IPS-18a (cell line): ENCODE data around the gene GALNT6.
A peak's percentile ranks its signal among the peaks of the same experiment; 100 is the strongest.

Experiments
- H3K27ac ChIP-seq: one replicate; pipeline ENCODE4 v1.5.1; 2013; ENCODE audit warnings: low read length
- H3K27me3 ChIP-seq: one replicate; pipeline ENCODE4 v1.6.1; 2013; ENCODE audit warnings: mild to moderate bottlenecking, low read length; ENCODE audit not compliant: control insufficient read depth, insufficient read depth
- H3K36me3 ChIP-seq: one replicate; pipeline ENCODE4 v1.6.1; 2013; ENCODE audit warnings: low read depth, low read length; ENCODE audit not compliant: control insufficient read depth
- H3K4me1 ChIP-seq: one replicate; pipeline ENCODE4 v1.6.1; 2013; ENCODE audit warnings: low read depth, low read length; ENCODE audit not compliant: control insufficient read depth
- H3K4me3 ChIP-seq: one replicate; pipeline ENCODE4 v1.5.1; 2013; ENCODE audit warnings: low read length
- H3K9ac ChIP-seq: one replicate; pipeline ENCODE4 v1.6.1; 2013; ENCODE audit warnings: mild to moderate bottlenecking, low read length, moderate library complexity
- H3K9me3 ChIP-seq: one replicate; pipeline ENCODE4 v1.6.1; 2013; ENCODE audit warnings: low read depth, low read length; ENCODE audit not compliant: control insufficient read depth

Gene GALNT6

GRCh38 chr12:51377099-51377984 is 13.9 kb downstream of the GALNT6 start:
- Histone ChIP-seq H3K4me3 (no peak overlapping the region), H3K36me3 (peaks cover 6% of the 10 kb centered on the region), H3K27ac (no peak overlapping the region), H3K27me3 (no peaks in the 10 kb centered on the region), H3K9me3 (no peaks in the 10 kb centered on the region), H3K9ac (no peak overlapping the region), H3K4me1 (peaks cover 6% of the 10 kb centered on the region)

DNA sequence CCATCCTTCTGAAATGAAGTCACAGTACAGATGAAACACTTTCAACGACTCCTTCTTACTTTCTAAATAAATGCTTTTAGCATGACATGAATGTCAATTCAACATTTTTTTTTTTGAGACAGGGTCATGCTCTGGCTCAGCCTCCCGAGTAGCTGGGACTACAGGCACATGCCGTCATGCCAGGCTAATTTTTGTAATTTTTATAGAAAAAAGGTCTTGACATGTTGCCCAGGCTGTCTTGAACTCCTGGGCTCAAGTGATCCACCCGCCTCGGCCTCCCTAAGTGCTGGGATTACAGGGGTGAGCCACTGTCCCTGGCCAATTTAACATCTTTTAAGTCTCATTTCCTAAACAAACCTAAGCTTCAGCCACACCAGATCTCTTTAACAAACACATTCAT is 16.4 kb downstream of the GALNT6 start:
- no peaks in the 10 kb centered on the region for H3K27me3 ChIP-seq
- H3K9ac ChIP-seq = no peak overlapping the region
- H3K36me3 ChIP-seq = peaks cover 6% of the 10 kb centered on the region
- H3K4me3 ChIP-seq = no peak overlapping the region
- H3K4me1 ChIP-seq = peaks cover 12% of the 10 kb centered on the region
- no peak overlapping the region for H3K27ac ChIP-seq
- H3K9me3 ChIP-seq = no peaks in the 10 kb centered on the region

DNA sequence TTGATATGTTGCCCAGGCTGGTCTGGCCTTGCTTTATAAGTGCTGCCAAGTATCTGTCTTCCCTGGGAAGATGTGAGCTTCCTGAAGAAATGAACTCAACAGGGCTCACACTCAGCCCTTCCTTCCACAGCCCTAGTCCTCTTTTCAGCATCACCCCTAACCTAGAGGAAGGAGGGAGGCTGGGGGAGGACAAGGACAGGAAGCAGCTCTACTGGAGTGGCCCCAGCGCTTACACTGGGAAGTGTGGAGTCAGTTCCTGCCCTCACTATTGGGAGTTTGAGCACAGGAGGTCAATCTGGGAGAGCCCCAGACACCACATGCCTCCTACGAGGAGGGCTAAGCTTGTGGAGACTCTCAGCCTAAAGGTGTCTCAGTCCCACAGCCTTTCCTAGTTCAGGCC is 16.8 kb downstream of the GALNT6 start:
- Histone ChIP-seq H3K9me3 (no peaks in the 10 kb centered on the region), H3K9ac (no peak overlapping the region), H3K27me3 (no peaks in the 10 kb centered on the region), H3K4me3 (no peak overlapping the region), H3K27ac (no peak overlapping the region), H3K4me1 (peaks cover 13% of the 10 kb centered on the region), H3K36me3 (peaks cover 6% of the 10 kb centered on the region)

- no peak overlapping the region for H3K4me3 ChIP-seq
- H3K27ac ChIP-seq = no peak overlapping the region
- peaks cover 25% of the 10 kb centered on the region for H3K4me1 ChIP-seq
- no peak overlapping the region for H3K9ac ChIP-seq
- no peaks in the 10 kb centered on the region for H3K27me3 ChIP-seq
- H3K36me3 ChIP-seq = peaks cover 6% of the 10 kb centered on the region
- no peaks in the 10 kb centered on the region for H3K9me3 ChIP-seq
Observed at GRCh38 chr12:51373187-51373586, 18.0 kb downstream of the GALNT6 start.

GRCh38 chr12:51372021-51372420 is 19.2 kb downstream of the GALNT6 start:
- H3K9ac ChIP-seq = no peak overlapping the region
- H3K4me1 ChIP-seq = peaks cover 25% of the 10 kb centered on the region
- no peaks in the 10 kb centered on the region for H3K27me3 ChIP-seq
- peaks cover 5% of the 10 kb centered on the region for H3K36me3 ChIP-seq
- H3K4me3 ChIP-seq = no peak overlapping the region
- no peaks in the 10 kb centered on the region for H3K9me3 ChIP-seq
- H3K27ac ChIP-seq = no peak overlapping the region

DNA sequence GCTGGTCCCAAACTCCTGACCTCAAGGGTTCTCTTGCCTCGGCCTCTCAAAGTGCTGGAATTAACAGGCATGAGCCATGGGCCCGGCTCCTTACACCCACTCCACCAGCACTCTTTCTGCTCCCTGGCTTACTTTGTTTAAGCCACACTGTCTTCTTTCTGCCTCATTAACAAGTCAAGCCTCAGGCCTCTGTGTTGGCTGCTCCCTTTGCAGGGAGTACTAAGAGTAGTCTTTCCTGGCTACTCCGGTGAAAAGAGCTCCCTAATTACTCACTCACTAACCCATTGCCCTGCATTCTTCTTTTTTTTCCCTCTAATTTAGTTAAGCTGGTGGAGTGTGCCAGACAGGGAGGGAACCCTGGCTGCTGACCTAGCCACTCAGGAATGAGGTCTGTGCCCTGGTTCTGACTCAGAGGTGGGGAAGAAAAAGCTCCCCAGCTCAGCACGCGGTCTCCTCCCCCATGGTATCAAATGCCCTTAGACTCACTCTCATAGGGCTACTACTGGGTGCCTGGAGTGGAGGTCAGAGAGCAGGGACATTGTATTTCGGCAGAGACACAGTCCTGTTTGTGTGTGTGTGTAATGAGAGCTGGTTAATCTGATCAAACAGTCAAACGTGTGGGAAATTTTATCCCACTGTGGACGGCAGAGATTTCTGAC is 19.8 kb downstream of the GALNT6 start:
- H3K9me3 ChIP-seq = no peaks in the 10 kb centered on the region
- no peak overlapping the region for H3K4me3 ChIP-seq
- H3K36me3 ChIP-seq = no peaks in the 10 kb centered on the region
- peaks cover 25% of the 10 kb centered on the region for H3K4me1 ChIP-seq
- H3K27ac ChIP-seq = peak overlapping the region; percentile 79
- H3K9ac ChIP-seq = no peak overlapping the region
- no peaks in the 10 kb centered on the region for H3K27me3 ChIP-seq

- H3K27me3 ChIP-seq = no peaks in the 10 kb centered on the region
- peaks cover 25% of the 10 kb centered on the region for H3K4me1 ChIP-seq
- H3K9ac ChIP-seq = no peak overlapping the region
- H3K27ac ChIP-seq = no peak overlapping the region
- H3K36me3 ChIP-seq = no peaks in the 10 kb centered on the region
- H3K4me3 ChIP-seq = no peak overlapping the region
- H3K9me3 ChIP-seq = no peaks in the 10 kb centered on the region
Observed at GRCh38 chr12:51370667-51371066, 20.5 kb downstream of the GALNT6 start.

DNA sequence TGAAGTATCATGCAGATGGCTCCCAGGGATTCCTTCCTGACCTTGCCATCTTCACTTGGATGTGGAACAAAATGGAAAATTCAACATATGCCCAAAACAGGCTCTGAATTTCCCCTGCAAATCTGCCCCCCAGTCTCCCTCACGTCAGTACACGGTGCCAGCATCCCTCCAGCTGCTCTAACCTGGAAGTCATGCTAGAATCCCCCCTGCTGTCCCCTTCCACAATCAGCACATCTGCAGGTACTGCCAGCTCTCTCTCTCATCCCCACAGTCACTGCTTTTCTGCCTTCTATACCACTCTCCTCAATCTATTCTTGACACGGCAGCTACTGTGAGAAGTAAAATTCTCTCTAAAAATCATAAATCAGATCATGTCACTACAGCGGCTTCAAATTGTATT is 21.6 kb downstream of the GALNT6 start:
- no peaks in the 10 kb centered on the region for H3K27me3 ChIP-seq
- H3K27ac ChIP-seq = no peak overlapping the region
- no peak overlapping the region for H3K9ac ChIP-seq
- no peak overlapping the region for H3K4me3 ChIP-seq
- H3K9me3 ChIP-seq = no peaks in the 10 kb centered on the region
- peaks cover 25% of the 10 kb centered on the region for H3K4me1 ChIP-seq
- H3K36me3 ChIP-seq = no peaks in the 10 kb centered on the region

GRCh38 chr12:51368640-51369517 is 22.3 kb downstream of the GALNT6 start:
- Histone ChIP-seq H3K27ac (no peak overlapping the region), H3K27me3 (no peaks in the 10 kb centered on the region), H3K36me3 (no peaks in the 10 kb centered on the region), H3K9ac (no peak overlapping the region), H3K9me3 (no peaks in the 10 kb centered on the region), H3K4me1 (peaks cover 25% of the 10 kb centered on the region), H3K4me3 (no peak overlapping the region)

GRCh38 chr12:51365276-51365675 is 25.9 kb downstream of the GALNT6 start:
- Histone ChIP-seq H3K4me3 (no peak overlapping the region), H3K9me3 (no peaks in the 10 kb centered on the region), H3K27me3 (no peaks in the 10 kb centered on the region), H3K27ac (no peak overlapping the region), H3K9ac (no peak overlapping the region), H3K36me3 (no peaks in the 10 kb centered on the region), H3K4me1 (peaks cover 13% of the 10 kb centered on the region)

- Histone ChIP-seq H3K9me3 (no peaks in the 10 kb centered on the region), H3K36me3 (no peaks in the 10 kb centered on the region), H3K9ac (no peak overlapping the region), H3K4me1 (peaks cover 8% of the 10 kb centered on the region), H3K27ac (no peak overlapping the region), H3K4me3 (no peak overlapping the region), H3K27me3 (no peaks in the 10 kb centered on the region)
Observed at GRCh38 chr12:51364001-51364400, 27.2 kb downstream of the GALNT6 start.
